22Rv1 (cell line): Measurements from ENCODE around the gene RAB35.

Source experiments
- H3K27ac ChIP-seq: fragments of 450-650 bp; 2 replicates; pipeline ENCODE4 v1.5.1; 2017
- CTCF ChIP-seq: fragments of 450-650 bp; IDR thresholded peaks from 2 replicates; pipeline ENCODE4 v1.5.1; 2017; ENCODE audit warnings: mild to moderate bottlenecking
- ZFX ChIP-seq: fragments of 450-650 bp; IDR thresholded peaks from 2 replicates; pipeline ENCODE4 v1.6.1; 2017; ENCODE audit warnings: antibody characterized with exemption, borderline replicate concordance

The RAB35 gene

GRCh38 chr12:120064054-120064940 is 52.3 kb downstream of the RAB35 start:
- no peak overlapping the region for H3K27ac ChIP-seq
- TF ChIP-seq CTCF (no peak), ZFX (no peak)

- H3K27ac ChIP-seq, result no peak overlapping the region
- TF ChIP-seq CTCF, result no peak
- no peak for TF ChIP-seq ZFX
Measured at GRCh38 chr12:120062976-120063579, 53.5 kb downstream of the RAB35 start.

GRCh38 chr12:120061575-120062214 is 54.9 kb downstream of the RAB35 start:
- TF ChIP-seq ZFX (no peak), CTCF (no peak)
- H3K27ac ChIP-seq, result no peak overlapping the region

- H3K27ac ChIP-seq, result no peak overlapping the region
- TF ChIP-seq CTCF, result no peak
- no peak for TF ChIP-seq ZFX
Measured at GRCh38 chr12:120060717-120061116, 55.8 kb downstream of the RAB35 start.

- no peak for TF ChIP-seq ZFX
- no peak for TF ChIP-seq CTCF
- no peak overlapping the region for H3K27ac ChIP-seq
Measured at GRCh38 chr12:120060196-120060595, 56.4 kb downstream of the RAB35 start.

- no peak overlapping the region for H3K27ac ChIP-seq
- TF ChIP-seq CTCF (no peak), ZFX (no peak)
Measured at GRCh38 chr12:120056739-120057138, 59.8 kb downstream of the RAB35 start.
